Neural cell (in vitro differentiated cells): ENCODE data around the gene IPO11. TPM values are rescaled to one million over a fixed set of nuclear protein-coding genes. Genes with fewer than 3 reads are reported as not detected.

Source experiments
- H2AFZ ChIP-seq: fragments of 200-600, 300-800 bp; sonication (generic), shearing (Covaris generic); 2 replicates; pipeline ENCODE4 v1.6.0; 2014; ENCODE audit warnings: low read depth, mild to moderate bottlenecking, antibody characterized with exemption, low read length, moderate library complexity
- H3F3A ChIP-seq: fragments of 200-600 bp; shearing (Covaris generic); 2 replicates; pipeline ENCODE4 v1.6.1; 2016; ENCODE audit warnings: mild to moderate bottlenecking, moderate library complexity, mixed read lengths, antibody characterized with exemption, low read length; ENCODE audit not compliant: insufficient read depth, poor library complexity, severe bottlenecking
- H3K27ac ChIP-seq: fragments of 200-600, 300-800 bp; sonication (generic), shearing (Covaris generic); 2 replicates; pipeline ENCODE4 v1.5.1; 2014; ENCODE audit warnings: mild to moderate bottlenecking, low read length, moderate library complexity
- H3K27me3 ChIP-seq: fragments of 300-800, 200-600 bp; sonication (generic), shearing (Covaris generic); 2 replicates; pipeline ENCODE4 v1.6.0; 2014; ENCODE audit warnings: mild to moderate bottlenecking, low read depth, low read length, moderate library complexity; ENCODE audit not compliant: insufficient read depth
- H3K36me3 ChIP-seq: fragments of 300-800, 200-600 bp; sonication (generic), shearing (Covaris generic); 2 replicates; pipeline ENCODE4 v1.5.1; 2014; ENCODE audit warnings: mild to moderate bottlenecking, antibody characterized with exemption, low read length, moderate library complexity; ENCODE audit not compliant: insufficient read depth
- H3K4me2 ChIP-seq: fragments of 300-800, 200-600 bp; sonication (generic), shearing (Covaris generic); 2 replicates; pipeline ENCODE4 v1.6.0; 2014; ENCODE audit warnings: mild to moderate bottlenecking, low read length
- H3K4me3 ChIP-seq: fragments of 300-800, 200-600 bp; sonication (generic), shearing (Covaris generic); 2 replicates; pipeline ENCODE4 v1.5.1; 2014; ENCODE audit warnings: mild to moderate bottlenecking, low read length, moderate library complexity
- H3K79me2 ChIP-seq: fragments of 200-600 bp; shearing (Covaris generic); replicated peaks from 2 replicates; pipeline ENCODE4 v1.6.0; 2014; ENCODE audit warnings: mild to moderate bottlenecking, low read length, moderate library complexity; ENCODE audit not compliant: insufficient read depth
- H3K9ac ChIP-seq: fragments of 300-800, 200-600 bp; sonication (generic), shearing (Covaris generic); 2 replicates; pipeline ENCODE4 v1.6.1; 2016; ENCODE audit warnings: mild to moderate bottlenecking, low read length, mixed read lengths
- H3K9me2 ChIP-seq: fragments of 200-600 bp; shearing (Covaris generic); 2 replicates; pipeline ENCODE4 v1.6.1; 2016; ENCODE audit warnings: mild to moderate bottlenecking, low read length, mixed read lengths; ENCODE audit not compliant: insufficient read depth
- H3K9me3 ChIP-seq: fragments of 200-600, 300-800 bp; sonication (generic), shearing (Covaris generic); 2 replicates; pipeline ENCODE4 v1.6.1; 2016; ENCODE audit warnings: mild to moderate bottlenecking, mixed run types, low read length, moderate library complexity, mixed read lengths
- H4K20me1 ChIP-seq: fragments of 200-600 bp; shearing (Covaris generic); 2 replicates; pipeline ENCODE4 v1.6.1; 2016; ENCODE audit warnings: mild to moderate bottlenecking, mixed run types; ENCODE audit not compliant: insufficient read depth
- EP300 ChIP-seq: fragments of 450-650 bp; conservative IDR thresholded peaks from 2 replicates; pipeline ENCODE4 v1.6.1; 2014; ENCODE audit warnings: antibody characterized with exemption, mild to moderate bottlenecking, moderate library complexity; ENCODE audit not compliant: poor library complexity, severe bottlenecking
- EZH2 ChIP-seq: fragments of 200-600, 300-800 bp; shearing (Covaris generic), sonication (generic); IDR thresholded peaks from 2 replicates; pipeline ENCODE4 v1.6.1; 2014; ENCODE audit warnings: antibody characterized with exemption, low read length, borderline replicate concordance, mild to moderate bottlenecking; ENCODE audit not compliant: insufficient read depth, poor library complexity, severe bottlenecking
- MXI1 ChIP-seq: fragments of 450-650 bp; conservative IDR thresholded peaks from 2 replicates; pipeline ENCODE4 v1.6.1; 2014; ENCODE audit warnings: antibody characterized with exemption, mild to moderate bottlenecking; ENCODE audit not compliant: poor library complexity, severe bottlenecking
- POLR2AphosphoS5 ChIP-seq: IDR thresholded peaks from 2 replicates; pipeline ENCODE4 v1.6.1; 2012
- RAD21 ChIP-seq: fragments of 450-650 bp; conservative IDR thresholded peaks from 2 replicates; pipeline ENCODE4 v1.6.1; 2014; ENCODE audit warnings: antibody characterized with exemption, mild to moderate bottlenecking, moderate library complexity
- SMC3 ChIP-seq: fragments of 450-650 bp; conservative IDR thresholded peaks from 2 replicates; pipeline ENCODE4 v1.6.1; 2014; ENCODE audit warnings: antibody characterized with exemption, mild to moderate bottlenecking, moderate library complexity; ENCODE audit not compliant: poor library complexity
- TAF1 ChIP-seq: IDR thresholded peaks from 2 replicates; pipeline ENCODE4 v1.6.1; 2012; ENCODE audit warnings: low read depth
- polyA plus RNA-seq: library from polyadenylated mRNA; depleted of rRNA; stranded (reverse); fragments of >200 nt; gene quantifications from 2 replicates; pipeline ENCODE4 v1.2.3, GENCODE V29; 2014
- TF ChIP-seq, protein P1 (sequence below): fragments of 450-650 bp; IDR thresholded peaks from 2 replicates; pipeline ENCODE4 v1.5.1; 2014; ENCODE audit warnings: antibody characterized with exemption, mild to moderate bottlenecking, moderate library complexity; ENCODE audit not compliant: poor library complexity, severe bottlenecking
- TF ChIP-seq, protein P2 (sequence below): IDR thresholded peaks from 2 replicates; pipeline ENCODE4 v1.6.1; 2012; ENCODE audit warnings: borderline replicate concordance

Gene IPO11
- polyA plus RNA-seq, 1 donor from 2014 or later, result 12.5 TPM

DNA sequence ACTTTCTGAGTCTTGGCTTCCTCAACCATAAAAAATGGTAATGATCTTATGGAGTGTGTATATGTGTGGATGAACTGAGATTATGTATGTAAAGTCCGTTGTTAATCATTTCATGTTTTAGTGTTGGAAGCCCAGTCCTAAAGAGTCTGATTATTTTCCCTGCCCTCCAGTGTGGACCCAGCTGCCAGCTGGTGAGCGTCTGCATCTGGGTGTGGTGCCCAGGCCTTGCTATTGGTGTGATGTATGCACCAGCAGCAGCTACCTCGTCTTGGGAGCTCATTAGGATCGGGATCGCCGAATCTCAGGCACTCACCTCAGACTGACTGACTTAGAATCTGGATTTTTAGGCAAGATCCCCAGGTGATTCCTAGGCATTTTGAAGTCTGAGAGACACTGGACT lies 229.9 kb downstream of the IPO11 start:
- TF ChIP-seq, protein P1, sequence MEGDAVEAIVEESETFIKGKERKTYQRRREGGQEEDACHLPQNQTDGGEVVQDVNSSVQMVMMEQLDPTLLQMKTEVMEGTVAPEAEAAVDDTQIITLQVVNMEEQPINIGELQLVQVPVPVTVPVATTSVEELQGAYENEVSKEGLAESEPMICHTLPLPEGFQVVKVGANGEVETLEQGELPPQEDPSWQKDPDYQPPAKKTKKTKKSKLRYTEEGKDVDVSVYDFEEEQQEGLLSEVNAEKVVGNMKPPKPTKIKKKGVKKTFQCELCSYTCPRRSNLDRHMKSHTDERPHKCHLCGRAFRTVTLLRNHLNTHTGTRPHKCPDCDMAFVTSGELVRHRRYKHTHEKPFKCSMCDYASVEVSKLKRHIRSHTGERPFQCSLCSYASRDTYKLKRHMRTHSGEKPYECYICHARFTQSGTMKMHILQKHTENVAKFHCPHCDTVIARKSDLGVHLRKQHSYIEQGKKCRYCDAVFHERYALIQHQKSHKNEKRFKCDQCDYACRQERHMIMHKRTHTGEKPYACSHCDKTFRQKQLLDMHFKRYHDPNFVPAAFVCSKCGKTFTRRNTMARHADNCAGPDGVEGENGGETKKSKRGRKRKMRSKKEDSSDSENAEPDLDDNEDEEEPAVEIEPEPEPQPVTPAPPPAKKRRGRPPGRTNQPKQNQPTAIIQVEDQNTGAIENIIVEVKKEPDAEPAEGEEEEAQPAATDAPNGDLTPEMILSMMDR, result no peak
- no peak for TF ChIP-seq EZH2
- no peaks in the 10 kb centered on the region for H3F3A ChIP-seq
- no peaks in the 10 kb centered on the region for H3K79me2 ChIP-seq
- no peak overlapping the region for H3K27ac ChIP-seq
- H2AFZ ChIP-seq, result no peak overlapping the region
- H3K9me3 ChIP-seq, result no peaks in the 10 kb centered on the region
- H3K4me2 ChIP-seq, result no peak overlapping the region
- H3K9ac ChIP-seq, result no peak overlapping the region
- no peaks in the 10 kb centered on the region for H3K36me3 ChIP-seq
- H3K4me3 ChIP-seq, result no peak overlapping the region
- H3K9me2 ChIP-seq, result no peaks in the 10 kb centered on the region
- no peaks in the 10 kb centered on the region for H3K27me3 ChIP-seq
- H4K20me1 ChIP-seq, result no peaks in the 10 kb centered on the region

DNA sequence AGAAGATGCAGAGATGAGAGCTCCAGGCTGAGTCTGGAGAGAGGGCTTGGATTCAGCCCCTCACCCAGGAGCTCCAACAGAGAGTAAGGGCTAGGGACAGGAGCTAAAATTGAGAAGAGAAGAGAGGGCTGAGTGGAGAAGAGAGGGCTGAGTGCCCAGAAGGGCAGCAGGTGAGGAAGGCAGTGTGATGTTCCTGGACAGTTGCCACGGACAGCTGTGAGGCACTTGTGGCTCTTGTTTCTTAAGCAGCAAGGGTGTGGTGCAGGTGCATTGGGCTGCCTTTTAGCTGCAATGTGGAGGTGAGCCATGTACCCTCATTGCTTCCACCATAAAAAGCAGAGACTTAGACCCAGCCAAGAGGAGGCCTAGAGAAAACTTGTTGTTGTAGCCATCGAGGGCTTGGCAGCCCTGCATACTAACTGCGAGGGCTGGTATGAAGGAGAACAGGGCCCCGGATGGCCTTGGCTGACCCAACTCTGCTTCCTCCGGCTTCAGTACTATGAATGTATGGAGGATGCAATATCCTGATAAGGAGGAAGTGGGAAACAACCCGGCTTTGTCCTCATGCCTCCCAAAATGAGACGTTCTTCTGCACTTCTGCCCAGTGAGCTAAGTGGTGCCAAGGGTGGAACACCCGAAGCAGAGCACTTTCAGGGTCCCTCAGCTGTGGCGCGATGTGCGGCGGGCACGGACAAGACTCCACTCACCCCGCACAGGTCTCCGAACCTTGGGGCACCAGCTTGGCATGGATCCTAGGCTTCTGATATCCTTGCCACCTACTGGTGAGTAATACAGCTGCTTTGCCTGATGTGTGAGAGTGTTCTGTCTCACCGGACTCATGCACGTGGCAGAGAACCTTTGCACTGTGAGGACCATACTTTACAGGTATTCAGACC lies 231.2 kb downstream of the IPO11 start:
- Histone ChIP-seq H3K9me3 (no peaks in the 10 kb centered on the region), H3K9ac (no peak overlapping the region), H3F3A (no peaks in the 10 kb centered on the region), H3K4me2 (no peak overlapping the region), H3K27me3 (no peaks in the 10 kb centered on the region), H3K4me3 (no peak overlapping the region), H3K36me3 (no peaks in the 10 kb centered on the region), H4K20me1 (no peaks in the 10 kb centered on the region), H3K9me2 (no peaks in the 10 kb centered on the region), H3K27ac (no peak overlapping the region), H3K79me2 (no peaks in the 10 kb centered on the region), H2AFZ (no peak overlapping the region)
- TF ChIP-seq, protein P2, sequence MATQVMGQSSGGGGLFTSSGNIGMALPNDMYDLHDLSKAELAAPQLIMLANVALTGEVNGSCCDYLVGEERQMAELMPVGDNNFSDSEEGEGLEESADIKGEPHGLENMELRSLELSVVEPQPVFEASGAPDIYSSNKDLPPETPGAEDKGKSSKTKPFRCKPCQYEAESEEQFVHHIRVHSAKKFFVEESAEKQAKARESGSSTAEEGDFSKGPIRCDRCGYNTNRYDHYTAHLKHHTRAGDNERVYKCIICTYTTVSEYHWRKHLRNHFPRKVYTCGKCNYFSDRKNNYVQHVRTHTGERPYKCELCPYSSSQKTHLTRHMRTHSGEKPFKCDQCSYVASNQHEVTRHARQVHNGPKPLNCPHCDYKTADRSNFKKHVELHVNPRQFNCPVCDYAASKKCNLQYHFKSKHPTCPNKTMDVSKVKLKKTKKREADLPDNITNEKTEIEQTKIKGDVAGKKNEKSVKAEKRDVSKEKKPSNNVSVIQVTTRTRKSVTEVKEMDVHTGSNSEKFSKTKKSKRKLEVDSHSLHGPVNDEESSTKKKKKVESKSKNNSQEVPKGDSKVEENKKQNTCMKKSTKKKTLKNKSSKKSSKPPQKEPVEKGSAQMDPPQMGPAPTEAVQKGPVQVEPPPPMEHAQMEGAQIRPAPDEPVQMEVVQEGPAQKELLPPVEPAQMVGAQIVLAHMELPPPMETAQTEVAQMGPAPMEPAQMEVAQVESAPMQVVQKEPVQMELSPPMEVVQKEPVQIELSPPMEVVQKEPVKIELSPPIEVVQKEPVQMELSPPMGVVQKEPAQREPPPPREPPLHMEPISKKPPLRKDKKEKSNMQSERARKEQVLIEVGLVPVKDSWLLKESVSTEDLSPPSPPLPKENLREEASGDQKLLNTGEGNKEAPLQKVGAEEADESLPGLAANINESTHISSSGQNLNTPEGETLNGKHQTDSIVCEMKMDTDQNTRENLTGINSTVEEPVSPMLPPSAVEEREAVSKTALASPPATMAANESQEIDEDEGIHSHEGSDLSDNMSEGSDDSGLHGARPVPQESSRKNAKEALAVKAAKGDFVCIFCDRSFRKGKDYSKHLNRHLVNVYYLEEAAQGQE, result no peak
- TF ChIP-seq MXI1, result no peak
- no peak for TF ChIP-seq RAD21
- TF ChIP-seq POLR2AphosphoS5, result no peak
- no peak for TF ChIP-seq EP300
- no peak for TF ChIP-seq TAF1
- no peak for TF ChIP-seq EZH2
- TF ChIP-seq SMC3, result no peak
